Muscle of leg (tissue), 11 donors: Measurements from ENCODE around the gene RBMS1. TPM values are rescaled to one million over a fixed set of nuclear protein-coding genes. Genes with fewer than 3 reads are reported as not detected.

Source experiments
- DNase-seq: peaks from one replicate; pipeline ENCODE4 v3.0.0; 2013
- H3K27ac ChIP-seq: one replicate; pipeline ENCODE4 v1.5.1; 2013; ENCODE audit warnings: mild to moderate bottlenecking, low read length, control low read depth
- H3K27me3 ChIP-seq: one replicate; pipeline ENCODE4 v1.6.1; 2013; ENCODE audit warnings: low read length; ENCODE audit not compliant: control insufficient read depth, insufficient read depth
- H3K36me3 ChIP-seq: one replicate; pipeline ENCODE4 v1.6.1; 2013; ENCODE audit warnings: low read length; ENCODE audit not compliant: control insufficient read depth, insufficient read depth
- H3K4me1 ChIP-seq: one replicate; pipeline ENCODE4 v1.6.1; 2013; ENCODE audit warnings: low read length; ENCODE audit not compliant: control insufficient read depth, insufficient read depth
- H3K4me3 ChIP-seq: one replicate; pipeline ENCODE4 v1.5.1; 2013; ENCODE audit warnings: low read length, control low read depth
- H3K9me3 ChIP-seq: replicated peaks from 2 replicates; pipeline ENCODE4 v1.6.1; 2013; ENCODE audit warnings: low read depth, low read length; ENCODE audit not compliant: control insufficient read depth
- WGBS: methylation state at CpG from one replicate; pipeline ENCODE4 v1.1.5; 2013; ENCODE audit warnings: missing lambda C conversion rate; ENCODE audit not compliant: insufficient coverage; 5-methylcytosine and 5-hydroxymethylcytosine counted together
- polyA plus RNA-seq, 8 donors: library from polyadenylated mRNA; unstranded; fragments of 120-200 nt; gene quantifications; one replicate each; pipeline versions ENCODE4 v1.2.1 to v1.2.3, GENCODE V29; 2013; ENCODE audit warnings: inconsistent platforms in 1 of 8, low replicate concordance in 1 of 8; ENCODE audit not compliant: insufficient read length in 8 of 8, insufficient read depth in 1 of 8
- total RNA-seq: library from RNA; stranded (reverse); fragments of 120-200 nt; gene quantifications from one replicate; pipeline ENCODE4 v1.2.4, GENCODE V29; 2013

RBMS1 gene
- total and polyA plus RNA-seq, 9 donors: 41.4 to 71.7 (median 56.6) TPM

- no peak overlapping the region for H3K27ac ChIP-seq
- WGBS: no CpG with 5 or more reads among the region's 4 CpGs
- H3K4me1 ChIP-seq: no peaks in the 10 kb centered on the region
Measured at GRCh38 chr2:160522951-160523710, 29.5 kb upstream of the RBMS1 start.

GRCh38 chr2:160517731-160518130 lies 24.1 kb upstream of the RBMS1 start:
- WGBS: no CpG with 5 or more reads among the region's 2 CpGs

More at GRCh38 chr2:160522951-160523710, 29.5 kb upstream of the RBMS1 start:
- Histone ChIP-seq H3K36me3 (no peaks in the 10 kb centered on the region), H3K9me3 (no peaks in the 10 kb centered on the region), H3K27me3 (no peaks in the 10 kb centered on the region), H3K4me3 (no peak overlapping the region)
- no peak for DNase-seq

GRCh38 chr2:160516547-160517365 lies 23.1 kb upstream of the RBMS1 start:
- H3K4me1 ChIP-seq: no peaks in the 10 kb centered on the region
- no peak overlapping the region for H3K27ac ChIP-seq
- 50% methylated on average over 1 of the region's 10 CpGs for WGBS
- H3K36me3 ChIP-seq: no peaks in the 10 kb centered on the region
- no peaks in the 10 kb centered on the region for H3K27me3 ChIP-seq
- no peak overlapping the region for H3K4me3 ChIP-seq
- H3K9me3 ChIP-seq: no peaks in the 10 kb centered on the region
- no peak for DNase-seq

More at GRCh38 chr2:160517731-160518130, 24.1 kb upstream of the RBMS1 start:
- H3K4me3 ChIP-seq: no peak overlapping the region
- H3K4me1 ChIP-seq: no peaks in the 10 kb centered on the region
- no peaks in the 10 kb centered on the region for H3K36me3 ChIP-seq
- peak; percentile 19 for DNase-seq
- H3K27ac ChIP-seq: no peak overlapping the region
- H3K27me3 ChIP-seq: no peaks in the 10 kb centered on the region
- no peaks in the 10 kb centered on the region for H3K9me3 ChIP-seq

GRCh38 chr2:160515120-160515519 lies 21.5 kb upstream of the RBMS1 start:
- H3K27ac ChIP-seq: no peak overlapping the region
- H3K4me3 ChIP-seq: no peak overlapping the region
- no peaks in the 10 kb centered on the region for H3K27me3 ChIP-seq
- 71% methylated on average over 1 of the region's 1 CpG for WGBS
- H3K36me3 ChIP-seq: no peaks in the 10 kb centered on the region
- no peaks in the 10 kb centered on the region for H3K4me1 ChIP-seq
- DNase-seq: no peak
- no peaks in the 10 kb centered on the region for H3K9me3 ChIP-seq

- Histone ChIP-seq H3K4me3 (no peak overlapping the region), H3K27me3 (no peaks in the 10 kb centered on the region), H3K36me3 (no peaks in the 10 kb centered on the region), H3K27ac (no peak overlapping the region), H3K9me3 (no peaks in the 10 kb centered on the region), H3K4me1 (no peaks in the 10 kb centered on the region)
- DNase-seq: no peak
- no CpG with 5 or more reads among the region's 4 CpGs for WGBS
Measured at GRCh38 chr2:160513120-160513519, 19.5 kb upstream of the RBMS1 start.

GRCh38 chr2:160512491-160512890 lies 18.9 kb upstream of the RBMS1 start:
- 71% methylated on average over 1 of the region's 4 CpGs for WGBS
- Histone ChIP-seq H3K36me3 (no peaks in the 10 kb centered on the region), H3K27ac (no peak overlapping the region), H3K27me3 (no peaks in the 10 kb centered on the region), H3K4me3 (no peak overlapping the region), H3K4me1 (no peaks in the 10 kb centered on the region), H3K9me3 (no peaks in the 10 kb centered on the region)
- DNase-seq: no peak

GRCh38 chr2:160510617-160511016 lies 17.0 kb upstream of the RBMS1 start:
- no peak overlapping the region for H3K27ac ChIP-seq
- 32% methylated on average over 2 of the region's 2 CpGs for WGBS

GRCh38 chr2:160509016-160509415 lies 15.4 kb upstream of the RBMS1 start:
- WGBS: no CpG with 5 or more reads among the region's 2 CpGs
- Histone ChIP-seq H3K9me3 (no peaks in the 10 kb centered on the region), H3K4me3 (no peak overlapping the region), H3K4me1 (no peaks in the 10 kb centered on the region), H3K36me3 (no peaks in the 10 kb centered on the region), H3K27ac (no peak overlapping the region), H3K27me3 (no peaks in the 10 kb centered on the region)
- DNase-seq: no peak

More at GRCh38 chr2:160510617-160511016, 17.0 kb upstream of the RBMS1 start:
- no peaks in the 10 kb centered on the region for H3K27me3 ChIP-seq
- H3K4me3 ChIP-seq: no peak overlapping the region
- no peaks in the 10 kb centered on the region for H3K4me1 ChIP-seq
- no peaks in the 10 kb centered on the region for H3K9me3 ChIP-seq
- no peaks in the 10 kb centered on the region for H3K36me3 ChIP-seq
- DNase-seq: no peak

- no peak for DNase-seq
- Histone ChIP-seq H3K9me3 (no peaks in the 10 kb centered on the region), H3K4me1 (no peaks in the 10 kb centered on the region), H3K27ac (no peak overlapping the region), H3K27me3 (no peaks in the 10 kb centered on the region), H3K4me3 (no peak overlapping the region), H3K36me3 (no peaks in the 10 kb centered on the region)
- WGBS: no CpG with 5 or more reads among the region's 2 CpGs
Measured at GRCh38 chr2:160507464-160507863, 13.9 kb upstream of the RBMS1 start.

- no peaks in the 10 kb centered on the region for H3K36me3 ChIP-seq
- no peak overlapping the region for H3K27ac ChIP-seq
- WGBS: no CpG with 5 or more reads among the region's 3 CpGs
- no peak for DNase-seq
- H3K27me3 ChIP-seq: no peaks in the 10 kb centered on the region
- H3K4me3 ChIP-seq: no peak overlapping the region
- H3K9me3 ChIP-seq: no peaks in the 10 kb centered on the region
- H3K4me1 ChIP-seq: no peaks in the 10 kb centered on the region
Measured at GRCh38 chr2:160507046-160507407, 13.4 kb upstream of the RBMS1 start.
